ENCODE results near the gene MFRP.
A peak's percentile ranks its signal among the peaks of the same experiment; 100 is the strongest.

Gene MFRP

DNA sequence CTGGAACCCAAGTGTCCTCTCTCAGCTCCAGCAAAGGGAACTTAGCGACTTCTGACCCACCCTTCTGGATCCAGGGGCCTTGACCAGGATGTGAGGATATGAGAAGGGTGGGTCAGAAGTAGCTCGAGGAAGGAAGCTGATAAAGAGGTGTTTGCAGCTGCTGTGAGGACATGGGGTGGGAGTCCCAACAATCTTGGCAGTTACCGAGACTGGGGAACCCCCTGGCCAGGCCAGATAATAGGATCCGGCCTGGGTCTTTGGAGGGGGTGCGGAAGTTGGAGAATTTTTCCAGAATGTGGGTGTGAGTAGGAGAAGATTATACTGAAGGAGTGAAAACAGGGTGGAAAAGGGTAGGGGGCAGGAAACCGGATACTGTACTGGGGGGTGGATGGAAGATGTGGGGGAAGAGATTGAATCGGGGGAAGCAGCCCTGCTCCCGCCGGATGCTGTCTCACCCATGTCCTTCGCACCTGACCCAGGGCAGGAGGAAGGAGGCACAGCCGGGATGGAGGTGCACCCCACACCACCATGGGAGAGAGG is 26.7 kb downstream of the MFRP start:
- peaks cover 94% of the 10 kb centered on the region for H3K27me3 ChIP-seq
- no peaks in the 10 kb centered on the region for H3K36me3 ChIP-seq
- no peaks in the 10 kb centered on the region for H3K9me3 ChIP-seq
- TF ChIP-seq, protein P1, sequence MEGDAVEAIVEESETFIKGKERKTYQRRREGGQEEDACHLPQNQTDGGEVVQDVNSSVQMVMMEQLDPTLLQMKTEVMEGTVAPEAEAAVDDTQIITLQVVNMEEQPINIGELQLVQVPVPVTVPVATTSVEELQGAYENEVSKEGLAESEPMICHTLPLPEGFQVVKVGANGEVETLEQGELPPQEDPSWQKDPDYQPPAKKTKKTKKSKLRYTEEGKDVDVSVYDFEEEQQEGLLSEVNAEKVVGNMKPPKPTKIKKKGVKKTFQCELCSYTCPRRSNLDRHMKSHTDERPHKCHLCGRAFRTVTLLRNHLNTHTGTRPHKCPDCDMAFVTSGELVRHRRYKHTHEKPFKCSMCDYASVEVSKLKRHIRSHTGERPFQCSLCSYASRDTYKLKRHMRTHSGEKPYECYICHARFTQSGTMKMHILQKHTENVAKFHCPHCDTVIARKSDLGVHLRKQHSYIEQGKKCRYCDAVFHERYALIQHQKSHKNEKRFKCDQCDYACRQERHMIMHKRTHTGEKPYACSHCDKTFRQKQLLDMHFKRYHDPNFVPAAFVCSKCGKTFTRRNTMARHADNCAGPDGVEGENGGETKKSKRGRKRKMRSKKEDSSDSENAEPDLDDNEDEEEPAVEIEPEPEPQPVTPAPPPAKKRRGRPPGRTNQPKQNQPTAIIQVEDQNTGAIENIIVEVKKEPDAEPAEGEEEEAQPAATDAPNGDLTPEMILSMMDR (IDR thresholded peaks at IDR 0.05), result no peak
- no peak overlapping the region for H3K27ac ChIP-seq
- H3K4me1 ChIP-seq (ENCODE audit: control insufficient read depth in 1 of 2, insufficient read depth in 1 of 2, low read depth in 1 of 2, low read length in 1 of 2), result peaks cover 51 to 55% of the 10 kb centered on the region in 2 experiments
- H3K4me3 ChIP-seq (ENCODE audit: low read depth in 1 of 2, low read length in 1 of 2), result no peak overlapping the region

DNA sequence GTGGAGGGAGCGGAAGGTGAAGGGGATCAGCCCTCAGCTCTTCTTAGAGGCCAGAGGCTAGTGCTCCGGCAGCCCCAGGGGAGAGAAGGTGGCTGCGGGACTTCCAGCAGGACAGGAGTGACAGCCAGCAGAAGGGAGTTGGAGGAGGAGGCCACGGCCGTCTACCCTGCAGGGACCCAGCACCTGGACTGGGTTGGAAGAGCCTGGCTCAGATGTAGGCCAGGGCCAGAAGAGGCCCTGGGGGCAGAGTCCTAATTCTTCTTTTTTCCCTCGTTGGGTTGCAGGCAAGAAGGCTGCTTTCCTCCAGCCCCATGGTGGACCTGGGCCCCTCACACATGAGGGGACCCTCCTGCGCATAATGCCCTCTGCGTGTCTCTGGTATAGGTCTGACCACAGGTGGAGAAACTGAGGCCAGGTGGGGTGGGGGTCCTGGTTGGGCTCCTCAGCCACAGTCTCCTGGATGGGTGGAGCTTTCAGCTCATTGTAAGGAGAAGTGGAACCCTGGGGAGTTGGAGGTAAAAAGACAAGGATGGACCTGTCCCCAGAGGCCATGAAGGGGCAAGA is 27.3 kb downstream of the MFRP start:
- Histone ChIP-seq H3K4me1 (ENCODE audit: control insufficient read depth in 1 of 2, insufficient read depth in 1 of 2, low read depth in 1 of 2, low read length in 1 of 2) (peaks cover 51 to 55% of the 10 kb centered on the region in 2 experiments), H3K36me3 (no peaks in the 10 kb centered on the region), H3K27ac (no peak overlapping the region), H3K27me3 (peaks cover 100% of the 10 kb centered on the region), H3K4me3 (ENCODE audit: low read depth in 1 of 2, low read length in 1 of 2) (no peak overlapping the region), H3K9me3 (no peaks in the 10 kb centered on the region)
- TF ChIP-seq, protein P1 (IDR thresholded peaks at IDR 0.05), result no peak

DNA sequence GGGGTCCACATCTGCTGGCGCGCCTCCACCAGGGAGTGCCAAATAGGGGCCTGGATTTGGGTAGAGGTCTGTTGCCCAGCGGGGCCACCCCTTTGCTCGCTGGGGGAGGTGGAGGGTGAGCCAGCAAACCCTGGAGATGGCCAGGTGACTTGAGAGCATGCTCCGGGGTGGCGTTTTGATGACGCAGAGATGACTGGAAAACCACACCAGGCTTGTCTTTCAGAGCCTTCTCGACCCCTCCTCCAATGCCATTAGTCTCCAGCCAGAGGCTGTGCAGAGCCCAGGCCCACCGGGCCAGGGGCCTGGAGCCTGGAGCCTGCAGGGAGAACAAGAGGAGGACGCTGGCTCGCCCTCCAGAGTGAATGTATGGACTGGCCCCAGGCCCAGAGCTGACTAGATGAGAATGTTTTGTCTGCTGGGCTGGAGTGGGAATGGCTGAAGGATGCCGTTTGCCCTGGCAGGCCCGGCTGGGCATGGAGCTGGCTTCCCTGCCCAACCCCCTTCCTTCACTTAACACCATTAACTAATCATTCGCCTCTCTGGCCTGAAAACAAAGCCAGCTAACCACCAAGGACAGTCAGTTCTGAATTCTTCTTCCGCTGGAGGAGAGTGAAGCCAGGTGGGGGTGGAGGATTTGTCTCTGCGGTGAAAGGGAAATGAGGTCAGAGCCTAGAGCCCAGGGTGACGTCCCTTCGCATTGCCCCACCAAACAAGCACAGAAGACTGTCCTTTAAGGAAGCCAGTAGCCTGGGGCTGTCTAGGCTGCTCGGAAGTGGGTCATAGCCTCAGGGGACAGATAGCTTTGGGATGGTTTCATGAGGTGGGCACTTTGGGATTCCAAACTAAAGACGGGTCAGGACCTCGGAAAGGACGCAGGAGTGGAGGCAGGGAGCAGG is 28.0 kb downstream of the MFRP start:
- Histone ChIP-seq H3K4me3 (ENCODE audit: low read depth in 1 of 2, low read length in 1 of 2) (no peak overlapping the region), H3K4me1 (ENCODE audit: control insufficient read depth in 1 of 2, insufficient read depth in 1 of 2, low read depth in 1 of 2, low read length in 1 of 2) (peaks cover 51 to 55% of the 10 kb centered on the region in 2 experiments), H3K27me3 (peaks cover 100% of the 10 kb centered on the region), H3K27ac (no peak overlapping the region), H3K36me3 (no peaks in the 10 kb centered on the region), H3K9me3 (no peaks in the 10 kb centered on the region)
- TF ChIP-seq, protein P1 (IDR thresholded peaks at IDR 0.05), result no peak

DNA sequence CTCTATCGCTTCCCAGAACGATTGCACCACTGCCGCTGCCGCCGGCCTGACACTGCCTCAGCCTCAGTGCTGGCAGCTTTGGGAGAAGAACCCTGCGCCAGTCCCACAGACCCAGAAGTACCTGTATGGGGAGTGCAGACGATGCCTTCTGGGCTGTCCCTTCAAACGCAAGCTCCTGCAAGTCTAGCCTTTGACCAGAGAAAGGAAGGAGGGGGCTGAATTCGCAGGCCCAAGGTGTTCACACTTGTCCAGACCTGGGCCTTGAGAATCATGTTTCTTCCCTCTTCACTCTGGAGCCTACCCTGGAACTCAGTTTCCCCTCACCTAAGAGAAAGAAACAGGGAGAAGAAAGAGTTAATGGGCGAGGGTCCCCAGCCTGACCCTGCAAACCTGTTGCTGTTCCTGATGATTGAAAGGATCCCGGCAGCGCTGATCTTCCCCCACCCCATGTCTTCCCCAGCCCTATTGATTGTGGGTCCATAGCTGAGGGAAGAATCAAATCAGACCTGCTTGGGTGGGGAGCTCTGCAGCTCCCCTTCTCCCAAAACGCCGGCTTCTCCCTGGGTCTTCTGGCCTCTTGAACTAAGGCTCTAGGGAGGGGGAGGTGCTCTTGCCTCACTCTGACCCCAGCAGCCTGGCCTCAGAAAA is 28.8 kb downstream of the MFRP start:
- peaks cover 51 to 55% of the 10 kb centered on the region in 2 experiments for H3K4me1 ChIP-seq (ENCODE audit: control insufficient read depth in 1 of 2, insufficient read depth in 1 of 2, low read depth in 1 of 2, low read length in 1 of 2)
- no peaks in the 10 kb centered on the region for H3K36me3 ChIP-seq
- no peak overlapping the region for H3K27ac ChIP-seq
- peaks cover 100% of the 10 kb centered on the region for H3K27me3 ChIP-seq
- H3K9me3 ChIP-seq, result no peaks in the 10 kb centered on the region
- peak overlapping the region in 1 of 2 experiments; percentile 5 for H3K4me3 ChIP-seq (ENCODE audit: low read depth in 1 of 2, low read length in 1 of 2)
- TF ChIP-seq, protein P1 (IDR thresholded peaks at IDR 0.05), result no peak

DNA sequence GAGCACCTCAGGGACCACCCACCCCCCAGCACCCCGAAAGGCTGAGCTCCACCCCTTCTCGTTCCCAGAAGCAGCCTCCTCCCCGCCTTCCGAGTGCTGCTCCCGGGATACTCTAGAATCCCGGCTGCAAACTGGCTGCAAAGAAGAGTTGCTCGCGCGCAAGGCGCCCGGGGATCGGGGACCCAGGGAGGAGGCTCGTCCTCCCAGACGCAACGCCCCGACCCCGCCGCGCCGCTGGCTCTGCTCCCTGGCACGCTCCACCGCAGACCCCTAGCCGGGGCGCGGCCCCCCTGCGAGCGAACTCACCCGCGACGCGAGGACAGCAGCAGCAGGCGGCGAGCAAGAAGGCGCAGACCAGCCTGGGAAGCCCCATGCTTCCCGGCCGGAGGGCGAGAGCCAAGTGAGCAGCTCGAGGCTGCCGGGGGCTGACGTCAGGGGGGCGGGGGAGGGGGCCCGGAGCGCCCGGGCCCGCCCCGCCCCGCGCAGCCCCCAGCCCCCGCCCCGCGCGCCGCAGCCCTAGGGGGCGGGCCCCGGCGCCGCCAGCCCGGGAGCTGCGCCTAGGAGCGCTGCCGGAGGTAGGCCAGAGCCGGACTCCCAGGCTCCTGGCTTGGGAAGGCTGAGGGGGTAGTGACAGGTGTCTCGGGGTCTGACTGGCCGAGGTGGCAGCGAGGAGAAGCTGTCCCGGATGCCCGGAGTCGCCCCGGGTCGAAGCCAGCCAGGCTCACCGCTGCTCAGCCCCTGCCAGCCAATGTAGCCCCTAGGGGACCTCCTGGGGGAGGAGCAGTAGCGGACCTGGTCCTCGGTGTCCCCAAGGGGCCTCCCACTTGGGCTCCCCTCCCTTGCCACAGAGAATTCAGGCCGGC is 29.5 kb downstream of the MFRP start, which contains the start of gene MCAM:
Gene MCAM (minus strand): TSS at position 402 of the 863 bp plus-strand sequence. CDS start 29 bp downstream, at position 373.
- TF ChIP-seq, protein P1 (IDR thresholded peaks at IDR 0.05), result no peak
- Histone ChIP-seq H3K27ac (no peak within 1 kb of the TSS), H3K36me3 (no peaks in the 10 kb centered on the region), H3K9me3 (no peaks in the 10 kb centered on the region), H3K4me3 (ENCODE audit: low read depth in 1 of 2, low read length in 1 of 2) (peak within 1 kb of the TSS in 1 of 2 experiments; percentile 5), H3K27me3 (peaks cover 100% of the 10 kb centered on the region), H3K4me1 (ENCODE audit: control insufficient read depth in 1 of 2, insufficient read depth in 1 of 2, low read depth in 1 of 2, low read length in 1 of 2) (peaks cover 51 to 55% of the 10 kb centered on the region in 2 experiments)

Data from neutrophil (primary cell).